ENCODE results near the gene PFKL.

GRCh38 chr21:44335266-44336059 lies 35.6 kb downstream of the PFKL start:
- no peak for TF ChIP-seq EZH2 (IDR thresholded peaks at IDR 0.05; ENCODE audit: borderline replicate concordance, insufficient read depth, low read depth, low read length, poor library complexity, severe bottlenecking)
- TF ChIP-seq, protein P1, sequence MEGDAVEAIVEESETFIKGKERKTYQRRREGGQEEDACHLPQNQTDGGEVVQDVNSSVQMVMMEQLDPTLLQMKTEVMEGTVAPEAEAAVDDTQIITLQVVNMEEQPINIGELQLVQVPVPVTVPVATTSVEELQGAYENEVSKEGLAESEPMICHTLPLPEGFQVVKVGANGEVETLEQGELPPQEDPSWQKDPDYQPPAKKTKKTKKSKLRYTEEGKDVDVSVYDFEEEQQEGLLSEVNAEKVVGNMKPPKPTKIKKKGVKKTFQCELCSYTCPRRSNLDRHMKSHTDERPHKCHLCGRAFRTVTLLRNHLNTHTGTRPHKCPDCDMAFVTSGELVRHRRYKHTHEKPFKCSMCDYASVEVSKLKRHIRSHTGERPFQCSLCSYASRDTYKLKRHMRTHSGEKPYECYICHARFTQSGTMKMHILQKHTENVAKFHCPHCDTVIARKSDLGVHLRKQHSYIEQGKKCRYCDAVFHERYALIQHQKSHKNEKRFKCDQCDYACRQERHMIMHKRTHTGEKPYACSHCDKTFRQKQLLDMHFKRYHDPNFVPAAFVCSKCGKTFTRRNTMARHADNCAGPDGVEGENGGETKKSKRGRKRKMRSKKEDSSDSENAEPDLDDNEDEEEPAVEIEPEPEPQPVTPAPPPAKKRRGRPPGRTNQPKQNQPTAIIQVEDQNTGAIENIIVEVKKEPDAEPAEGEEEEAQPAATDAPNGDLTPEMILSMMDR (IDR thresholded peaks at IDR 0.05) = no peak
